SK-N-SH (cell line): ENCODE data around the gene CNTN4.

Experiments used
- CHD2 ChIP-seq: fragments of 150-350 bp; IDR thresholded peaks from 2 replicates; pipeline ENCODE4 v1.6.1; 2018; ENCODE audit warnings: low read length; ENCODE audit not compliant: partially characterized antibody
- EZH2phosphoT487 ChIP-seq: fragments of 200-600 bp; sonication (generic); IDR thresholded peaks from 2 replicates; pipeline ENCODE4 v1.6.1; 2017; ENCODE audit warnings: low read depth, mixed run types, mild to moderate bottlenecking, antibody characterized with exemption, moderate library complexity, borderline replicate concordance
- FOXJ3 ChIP-seq: sonication (generic); formaldehyde crosslinking; IDR thresholded peaks from 2 replicates; pipeline ENCODE4 v1.5.1; 2020; ENCODE audit warnings: mild to moderate bottlenecking, missing genetic modification reagents
- POLR2AphosphoS5 ChIP-seq: IDR thresholded peaks from 2 replicates; pipeline ENCODE4 v1.6.1; 2012; ENCODE audit warnings: low read depth, low read length
- RXRA ChIP-seq: IDR thresholded peaks from 2 replicates; pipeline ENCODE4 v1.4.0; 2012; ENCODE audit warnings: low read depth, mild to moderate bottlenecking, borderline replicate concordance
- SIN3A ChIP-seq: IDR thresholded peaks from 2 replicates; pipeline ENCODE4 v1.6.1; 2012; ENCODE audit warnings: low read depth, mild to moderate bottlenecking, low read length, moderate library complexity, borderline replicate concordance
- TAF1 ChIP-seq: IDR thresholded peaks from 2 replicates; pipeline ENCODE4 v1.6.1; 2012; ENCODE audit warnings: low read depth, mild to moderate bottlenecking, low read length, moderate library complexity, borderline replicate concordance
- TCF12 ChIP-seq: IDR thresholded peaks from 2 replicates; pipeline ENCODE4 v1.4.0; 2012
- TF ChIP-seq, protein P1 (sequence below): fragments of 200-600 bp; sonication (generic); IDR thresholded peaks from 2 replicates; pipeline ENCODE4 v1.6.1; 2017; ENCODE audit warnings: antibody characterized with exemption, mild to moderate bottlenecking, moderate library complexity
- TF ChIP-seq, protein P2 (sequence below): IDR thresholded peaks from 2 replicates; pipeline ENCODE4 v1.4.0; 2012; ENCODE audit warnings: low read depth

DNA sequence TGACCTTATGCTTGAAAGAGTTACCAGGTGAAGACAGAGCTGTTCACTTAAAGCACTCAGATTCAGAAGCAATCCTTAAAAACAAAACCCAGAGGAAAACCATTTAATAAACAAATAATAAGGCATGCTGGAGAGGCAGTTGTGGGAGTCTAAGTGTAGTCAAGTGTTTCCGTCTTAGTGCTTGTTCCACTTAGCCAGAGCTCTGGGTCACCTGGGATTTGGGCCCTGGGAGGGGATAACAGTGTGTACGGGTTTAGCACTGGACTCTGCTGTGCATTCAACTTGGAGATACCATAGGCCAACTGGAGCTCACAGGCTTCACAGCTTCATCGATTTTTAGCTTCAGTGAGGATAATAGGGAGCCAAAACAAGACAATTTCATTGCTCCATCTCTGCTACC lies 444.6 kb downstream of the CNTN4 start:
- TF ChIP-seq EZH2phosphoT487 (no peak), FOXJ3 (no peak), POLR2AphosphoS5 (no peak), RXRA (no peak), TCF12 (no peak), CHD2 (no peak), SIN3A (no peak), TAF1 (no peak)
- TF ChIP-seq, protein P1, sequence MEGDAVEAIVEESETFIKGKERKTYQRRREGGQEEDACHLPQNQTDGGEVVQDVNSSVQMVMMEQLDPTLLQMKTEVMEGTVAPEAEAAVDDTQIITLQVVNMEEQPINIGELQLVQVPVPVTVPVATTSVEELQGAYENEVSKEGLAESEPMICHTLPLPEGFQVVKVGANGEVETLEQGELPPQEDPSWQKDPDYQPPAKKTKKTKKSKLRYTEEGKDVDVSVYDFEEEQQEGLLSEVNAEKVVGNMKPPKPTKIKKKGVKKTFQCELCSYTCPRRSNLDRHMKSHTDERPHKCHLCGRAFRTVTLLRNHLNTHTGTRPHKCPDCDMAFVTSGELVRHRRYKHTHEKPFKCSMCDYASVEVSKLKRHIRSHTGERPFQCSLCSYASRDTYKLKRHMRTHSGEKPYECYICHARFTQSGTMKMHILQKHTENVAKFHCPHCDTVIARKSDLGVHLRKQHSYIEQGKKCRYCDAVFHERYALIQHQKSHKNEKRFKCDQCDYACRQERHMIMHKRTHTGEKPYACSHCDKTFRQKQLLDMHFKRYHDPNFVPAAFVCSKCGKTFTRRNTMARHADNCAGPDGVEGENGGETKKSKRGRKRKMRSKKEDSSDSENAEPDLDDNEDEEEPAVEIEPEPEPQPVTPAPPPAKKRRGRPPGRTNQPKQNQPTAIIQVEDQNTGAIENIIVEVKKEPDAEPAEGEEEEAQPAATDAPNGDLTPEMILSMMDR: no peak
- TF ChIP-seq, protein P2, sequence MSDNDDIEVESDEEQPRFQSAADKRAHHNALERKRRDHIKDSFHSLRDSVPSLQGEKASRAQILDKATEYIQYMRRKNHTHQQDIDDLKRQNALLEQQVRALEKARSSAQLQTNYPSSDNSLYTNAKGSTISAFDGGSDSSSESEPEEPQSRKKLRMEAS: no peak
